SK-N-DZ (cell line): ENCODE data around the gene LINC01488.

Experiments
- DNase-seq: peaks from one replicate; pipeline ENCODE4 v3.0.0-alpha.2; 2015; ENCODE audit warnings: low spot score

LINC01488 gene

GRCh38 chr11:69479591-69480271, 1.7 kb upstream of the LINC01488 start:
- DNase-seq: no peak

- no peak for DNase-seq
These were observed 693 bp upstream of the LINC01488 start for GRCh38 chr11:69480547-69481392.

- DNase-seq: no peak
These were observed 859 bp downstream of the LINC01488 start for GRCh38 chr11:69482322-69482721.

GRCh38 chr11:69483170-69483569, 1.7 kb downstream of the LINC01488 start:
- no peak for DNase-seq

GRCh38 chr11:69483691-69484426, 2.4 kb downstream of the LINC01488 start:
- no peak for DNase-seq

GRCh38 chr11:69484427-69485259, 3.2 kb downstream of the LINC01488 start:
- DNase-seq: no peak

- DNase-seq: no peak
These were observed 4.0 kb downstream of the LINC01488 start for GRCh38 chr11:69485337-69486041.

- DNase-seq: no peak
These were observed 4.8 kb downstream of the LINC01488 start for GRCh38 chr11:69486056-69486772.

GRCh38 chr11:69486773-69487291, 5.4 kb downstream of the LINC01488 start:
- no peak for DNase-seq

GRCh38 chr11:69487391-69487790, 5.9 kb downstream of the LINC01488 start:
- no peak for DNase-seq

- no peak for DNase-seq
These were observed 6.5 kb downstream of the LINC01488 start for GRCh38 chr11:69487849-69488542.

- DNase-seq: no peak
These were observed 7.1 kb downstream of the LINC01488 start for GRCh38 chr11:69488543-69488940.

GRCh38 chr11:69489031-69489745, 7.7 kb downstream of the LINC01488 start:
- no peak for DNase-seq

- no peak for DNase-seq
These were observed 8.4 kb downstream of the LINC01488 start for GRCh38 chr11:69489746-69490365.

GRCh38 chr11:69490516-69490915, 9.1 kb downstream of the LINC01488 start:
- DNase-seq: no peak

GRCh38 chr11:69491071-69492031, 9.9 kb downstream of the LINC01488 start:
- no peak for DNase-seq
